ENCODE results near the gene DBT. TPM values are rescaled to one million over a fixed set of nuclear protein-coding genes. Genes with fewer than 3 reads are reported as not detected.
A peak's percentile ranks its signal among the peaks of the same experiment; 100 is the strongest.

DBT gene
- total and polyA plus RNA-seq, 2 donors (not counting 1 experiment from before 2014, with no cell fraction given) = 2.6 to 15.1 TPM

- intact Hi-C loops (cut with micrococcal nuclease) = loop anchor here (10.0 kb wide), 2 partner anchors 293 to 627 kb away; partner anchors contain the start of genes EXTL2 and SLC30A7
- Histone ChIP-seq H3K4me3 (ENCODE audit: control extremely low read depth in 1 of 5, extremely low read depth in 1 of 5, insufficient read depth in 1 of 5, low read depth in 2 of 5, low read length in 4 of 5) (no peak overlapping the region), H3K9me3 (ENCODE audit: control extremely low read depth in 1 of 3, control insufficient read depth in 2 of 3, insufficient read depth in 1 of 3, low read length in 2 of 3) (no peaks in the 10 kb centered on the region), H3K9ac (ENCODE audit: low read length) (no peak overlapping the region), H3K27ac (ENCODE audit: low read length in 2 of 2) (no peak overlapping the region), H3K4me2 (replicated peaks; ENCODE audit: low read depth, low read length, poor library complexity, severe bottlenecking) (no peak overlapping the region), H4K20me1 (ENCODE audit: control insufficient read depth, insufficient read depth, low read length, poor library complexity, severe bottlenecking) (peaks cover 8% of the 10 kb centered on the region), H3K79me2 (ENCODE audit: control insufficient read depth, insufficient read depth, low read length) (peaks cover 55% of the 10 kb centered on the region), H3K27me3 (replicated peaks in 1 of 4; ENCODE audit: control extremely low read depth in 1 of 4, control insufficient read depth in 3 of 4, insufficient read depth in 4 of 4, low read length in 3 of 4) (no peaks in the 10 kb centered on the region), H3K36me3 (replicated peaks in 1 of 2; ENCODE audit: control extremely low read depth in 1 of 2, control insufficient read depth in 1 of 2, extremely low read depth in 1 of 2, insufficient read depth in 2 of 2, low read length in 1 of 2) (peaks cover 6 to 47% of the 10 kb centered on the region in 2 experiments), H3K4me1 (ENCODE audit: control insufficient read depth in 2 of 2, insufficient read depth in 2 of 2, low read length in 2 of 2) (peaks cover 15 to 21% of the 10 kb centered on the region in 2 donors), H2AFZ (ENCODE audit: insufficient read depth, low read depth, low read length, poor library complexity, severe bottlenecking) (no peak overlapping the region)
- 100% methylated on average over 2 of the region's 4 CpGs for WGBS (ENCODE audit: insufficient coverage)
- TF ChIP-seq, protein P1, sequence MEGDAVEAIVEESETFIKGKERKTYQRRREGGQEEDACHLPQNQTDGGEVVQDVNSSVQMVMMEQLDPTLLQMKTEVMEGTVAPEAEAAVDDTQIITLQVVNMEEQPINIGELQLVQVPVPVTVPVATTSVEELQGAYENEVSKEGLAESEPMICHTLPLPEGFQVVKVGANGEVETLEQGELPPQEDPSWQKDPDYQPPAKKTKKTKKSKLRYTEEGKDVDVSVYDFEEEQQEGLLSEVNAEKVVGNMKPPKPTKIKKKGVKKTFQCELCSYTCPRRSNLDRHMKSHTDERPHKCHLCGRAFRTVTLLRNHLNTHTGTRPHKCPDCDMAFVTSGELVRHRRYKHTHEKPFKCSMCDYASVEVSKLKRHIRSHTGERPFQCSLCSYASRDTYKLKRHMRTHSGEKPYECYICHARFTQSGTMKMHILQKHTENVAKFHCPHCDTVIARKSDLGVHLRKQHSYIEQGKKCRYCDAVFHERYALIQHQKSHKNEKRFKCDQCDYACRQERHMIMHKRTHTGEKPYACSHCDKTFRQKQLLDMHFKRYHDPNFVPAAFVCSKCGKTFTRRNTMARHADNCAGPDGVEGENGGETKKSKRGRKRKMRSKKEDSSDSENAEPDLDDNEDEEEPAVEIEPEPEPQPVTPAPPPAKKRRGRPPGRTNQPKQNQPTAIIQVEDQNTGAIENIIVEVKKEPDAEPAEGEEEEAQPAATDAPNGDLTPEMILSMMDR (IDR thresholded peaks at IDR 0.05) = no peak
- Mint-ChIP-seq H3K4me1 (peaks cover 42% of the 10 kb centered on the region), H3K4me3 (no peak overlapping the region), H3K27ac (no peak overlapping the region), H3K9me3 (ENCODE audit: insufficient read depth) (no peaks in the 10 kb centered on the region), H3K27me3 (no peaks in the 10 kb centered on the region)
- no peak for DNase-seq
- ChIA-PET CTCF (interaction anchor here (1.1 kb wide), 1 partner anchor 184 kb away, joined by 4 read pairs; no protein-coding TSS in a partner anchor), POLR2A (interaction anchor here (0.7 kb wide), 1 partner anchor 188 kb away, joined by 7 read pairs; no protein-coding TSS in a partner anchor)
- no peak for ATAC-seq (ENCODE audit: low read depth)
Measured at GRCh38 chr1:100268202-100268601, 18.6 kb upstream of the DBT start.

GRCh38 chr1:100267284-100267683 is 17.6 kb upstream of the DBT start:
- Mint-ChIP-seq H3K27me3 (no peaks in the 10 kb centered on the region), H3K9me3 (ENCODE audit: insufficient read depth) (no peaks in the 10 kb centered on the region), H3K4me3 (peak overlapping the region; percentile 100), H3K4me1 (peaks cover 42% of the 10 kb centered on the region), H3K27ac (no peak overlapping the region)
- ATAC-seq (ENCODE audit: low read depth) (no peak), DNase-seq (no peak)
- H4K20me1 ChIP-seq (ENCODE audit: control insufficient read depth, insufficient read depth, low read length, poor library complexity, severe bottlenecking) = peaks cover 8% of the 10 kb centered on the region
- intact Hi-C loops (cut with micrococcal nuclease) = loop anchor here (10.0 kb wide), 2 partner anchors 292 to 628 kb away; partner anchors contain the start of genes EXTL2 and SLC30A7
- CTCF ChIA-PET = interaction anchor here (0.6 to 2.0 kb wide), 5 partner anchors 90 to 215 kb away, joined by 3 to 8 read pairs (median 4); no protein-coding TSS in a partner anchor
- H3K4me2 ChIP-seq (replicated peaks; ENCODE audit: low read depth, low read length, poor library complexity, severe bottlenecking) = peak overlapping the region; percentile 92
- H3K36me3 ChIP-seq (replicated peaks in 1 of 2; ENCODE audit: control extremely low read depth in 1 of 2, control insufficient read depth in 1 of 2, extremely low read depth in 1 of 2, insufficient read depth in 2 of 2, low read length in 1 of 2) = peaks cover 6 to 42% of the 10 kb centered on the region in 2 experiments
- H3K4me1 ChIP-seq (ENCODE audit: control insufficient read depth in 2 of 2, insufficient read depth in 2 of 2, low read length in 2 of 2) = peaks cover 15 to 21% of the 10 kb centered on the region in 2 donors
- H3K27ac ChIP-seq (ENCODE audit: low read length in 2 of 2) = no peak overlapping the region
- H3K4me3 ChIP-seq (ENCODE audit: control extremely low read depth in 1 of 5, extremely low read depth in 1 of 5, insufficient read depth in 1 of 5, low read depth in 2 of 5, low read length in 4 of 5) = peak overlapping the region in 2 of 5 experiments; percentile 94 to 98
- H2AFZ ChIP-seq (ENCODE audit: insufficient read depth, low read depth, low read length, poor library complexity, severe bottlenecking) = no peak overlapping the region
- POLR2A ChIA-PET = no interaction called here
- H3K9me3 ChIP-seq (ENCODE audit: control extremely low read depth in 1 of 3, control insufficient read depth in 2 of 3, insufficient read depth in 1 of 3, low read length in 2 of 3) = no peaks in the 10 kb centered on the region
- peak overlapping the region; percentile 96 for H3K9ac ChIP-seq (ENCODE audit: low read length)
- WGBS (ENCODE audit: insufficient coverage) = no CpG with 5 or more reads among the region's 1 CpG
- H3K79me2 ChIP-seq (ENCODE audit: control insufficient read depth, insufficient read depth, low read length) = peaks cover 55% of the 10 kb centered on the region
- H3K27me3 ChIP-seq (replicated peaks in 1 of 4; ENCODE audit: control extremely low read depth in 1 of 4, control insufficient read depth in 3 of 4, insufficient read depth in 4 of 4, low read length in 3 of 4) = no peaks in the 10 kb centered on the region
- TF ChIP-seq, protein P1 (IDR thresholded peaks at IDR 0.05) = no peak

All from B cell (primary cell).